HG03439 (cell line): ENCODE results near the gene SRGAP1.
"Not testable (repeated sequence)": the region's sequence is repeated elsewhere in the genome, so short reads cannot be mapped to it uniquely, and the experiment has no call there.

Experiments used
- ATAC-seq: cut with Tn5 transposase; IDR thresholded peaks from one replicate; pipeline ENCODE4 v1.9.1; 2021; ENCODE audit warnings: mild to moderate bottlenecking, moderate library complexity; ENCODE audit not compliant: unreplicated experiment

SRGAP1 gene

GRCh38 chr12:63865448-63865847, 20.9 kb downstream of the SRGAP1 start:
- ATAC-seq, result no peak

- no peak for ATAC-seq
These were observed 22.6 kb downstream of the SRGAP1 start for GRCh38 chr12:63867053-63867452.

- ATAC-seq, result no peak
These were observed 25.2 kb downstream of the SRGAP1 start for GRCh38 chr12:63869656-63870055.

DNA sequence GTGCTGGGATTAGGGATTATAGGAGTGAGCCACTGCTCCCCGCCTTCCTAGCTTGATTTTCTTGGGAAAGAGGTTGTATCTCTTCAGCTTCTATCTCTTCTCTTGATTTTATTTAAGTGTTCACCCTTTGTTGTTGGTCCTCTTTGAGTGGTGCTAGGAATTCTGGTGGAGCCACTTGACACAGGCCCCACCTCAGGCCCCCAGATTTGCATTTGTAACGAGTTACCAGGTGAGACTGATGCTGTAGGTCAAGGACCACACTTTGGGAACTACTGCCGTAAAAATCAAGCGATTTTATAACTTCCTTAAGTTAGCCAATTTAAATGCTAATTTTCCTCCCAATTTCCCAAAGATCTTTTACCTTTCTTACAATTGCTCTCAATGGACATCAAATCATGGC, 26.3 kb downstream of the SRGAP1 start:
- ATAC-seq, result no peak

- ATAC-seq, result no peak
These were observed 30.5 kb downstream of the SRGAP1 start for GRCh38 chr12:63874897-63875480.

DNA sequence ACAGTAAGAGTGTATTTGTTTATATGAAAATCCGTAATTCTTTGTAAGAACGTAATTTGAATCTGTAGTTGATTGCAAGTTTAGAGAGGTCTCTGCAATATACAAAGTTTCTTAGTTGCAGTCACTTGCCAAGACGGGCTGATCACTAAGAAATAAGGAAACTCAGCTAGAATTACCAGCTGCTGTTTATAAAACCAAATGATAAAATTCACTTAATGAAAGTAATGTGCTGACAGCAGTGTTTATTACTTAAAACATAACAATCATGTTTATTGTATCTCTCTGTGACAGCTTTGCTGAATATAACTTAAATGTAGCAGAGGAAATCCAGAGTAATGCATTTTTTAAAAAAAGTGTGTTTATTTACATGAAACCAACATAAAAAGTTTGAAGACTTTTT, 31.2 kb downstream of the SRGAP1 start:
- no peak for ATAC-seq

GRCh38 chr12:63876980-63877379, 32.5 kb downstream of the SRGAP1 start:
- ATAC-seq, result no peak

GRCh38 chr12:63877693-63878092, 33.2 kb downstream of the SRGAP1 start:
- no peak for ATAC-seq

GRCh38 chr12:63880235-63880634, 35.7 kb downstream of the SRGAP1 start:
- not testable (repeated sequence) for ATAC-seq

GRCh38 chr12:63880742-63881263, 36.3 kb downstream of the SRGAP1 start:
- ATAC-seq, result no peak

- ATAC-seq, result no peak
These were observed 38.3 kb downstream of the SRGAP1 start for GRCh38 chr12:63882844-63883243.

DNA sequence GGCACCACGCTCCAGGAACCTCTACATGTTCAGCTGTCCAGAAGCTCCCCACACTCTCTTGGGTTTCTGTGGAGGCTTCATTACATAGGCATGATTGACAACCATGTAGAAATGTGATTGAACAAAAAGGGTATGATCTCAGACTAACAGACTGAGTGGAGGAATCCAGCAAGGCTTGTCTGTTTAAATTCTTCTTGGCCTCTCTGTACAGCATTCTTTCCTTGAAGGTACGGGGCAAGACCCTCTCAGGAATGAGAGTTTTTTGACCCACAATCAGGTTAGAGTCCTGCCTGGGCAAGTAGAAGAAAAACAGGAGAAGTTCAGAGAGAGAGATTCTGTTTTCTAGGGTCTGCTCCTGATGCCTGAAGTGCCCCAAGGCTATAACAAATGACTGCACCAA, 40.9 kb downstream of the SRGAP1 start:
- no peak for ATAC-seq

- no peak for ATAC-seq
These were observed 44.6 kb downstream of the SRGAP1 start for GRCh38 chr12:63888908-63889635.

- ATAC-seq, result no peak
These were observed 45.4 kb downstream of the SRGAP1 start for GRCh38 chr12:63889721-63890509.

DNA sequence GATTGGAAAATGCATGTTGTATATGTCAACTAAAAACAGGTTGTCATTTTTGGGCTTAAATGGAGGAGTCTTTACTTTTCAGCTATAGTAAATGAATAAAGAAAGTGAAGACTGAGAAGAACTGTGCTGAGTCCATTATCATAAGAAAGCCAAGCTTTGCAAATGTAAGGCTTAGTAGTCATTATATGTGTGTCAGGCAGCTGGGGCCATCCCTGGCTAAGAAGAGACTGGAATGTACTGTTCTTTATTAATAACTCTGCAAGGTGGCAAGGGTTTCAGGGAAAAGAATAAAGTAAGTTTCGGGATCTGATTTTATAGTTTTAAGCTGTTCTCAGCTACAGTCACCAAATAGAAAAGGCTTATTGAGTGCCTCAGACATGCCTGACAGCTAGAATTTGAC, 48.7 kb downstream of the SRGAP1 start:
- no peak for ATAC-seq

DNA sequence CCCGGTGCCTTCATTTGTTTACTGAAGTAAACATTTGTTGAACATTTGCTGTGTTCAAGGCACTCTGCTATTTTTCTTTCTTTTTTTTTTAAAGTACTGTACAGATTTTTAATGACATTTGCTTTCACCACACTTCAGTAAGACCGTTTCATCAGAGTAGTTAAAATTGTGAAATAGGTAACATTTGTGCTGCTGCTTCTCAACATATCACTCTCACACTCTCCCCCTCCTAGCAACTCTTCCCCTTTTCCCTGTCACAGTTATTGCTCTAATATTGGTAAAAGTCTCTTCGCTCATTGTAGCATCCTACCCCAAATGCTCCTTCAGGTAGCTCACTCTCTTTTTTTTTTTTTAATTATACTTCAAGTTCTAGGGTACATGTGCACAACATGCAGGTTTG, 49.6 kb downstream of the SRGAP1 start:
- ATAC-seq, result no peak

DNA sequence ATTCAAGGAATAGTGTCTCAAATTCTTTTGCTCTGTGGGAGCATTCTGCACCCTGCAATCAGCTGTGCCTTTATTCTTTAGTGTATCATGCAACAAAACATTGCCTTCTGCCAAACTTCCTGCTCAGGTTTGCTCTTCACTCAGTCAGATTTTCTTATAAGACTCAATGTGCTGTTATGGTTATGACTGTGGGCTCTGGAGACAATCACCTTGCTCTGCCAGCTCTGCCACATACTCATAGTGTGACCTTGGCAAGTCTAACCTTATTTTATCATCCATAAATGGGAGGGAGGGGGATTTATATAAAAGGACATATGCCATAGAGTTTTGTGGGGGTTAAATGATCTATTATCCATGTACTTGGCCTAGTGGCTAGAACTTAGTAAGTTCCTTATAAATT, 51.3 kb downstream of the SRGAP1 start:
- ATAC-seq, result no peak

GRCh38 chr12:63897931-63898330, 53.4 kb downstream of the SRGAP1 start:
- ATAC-seq, result no peak

DNA sequence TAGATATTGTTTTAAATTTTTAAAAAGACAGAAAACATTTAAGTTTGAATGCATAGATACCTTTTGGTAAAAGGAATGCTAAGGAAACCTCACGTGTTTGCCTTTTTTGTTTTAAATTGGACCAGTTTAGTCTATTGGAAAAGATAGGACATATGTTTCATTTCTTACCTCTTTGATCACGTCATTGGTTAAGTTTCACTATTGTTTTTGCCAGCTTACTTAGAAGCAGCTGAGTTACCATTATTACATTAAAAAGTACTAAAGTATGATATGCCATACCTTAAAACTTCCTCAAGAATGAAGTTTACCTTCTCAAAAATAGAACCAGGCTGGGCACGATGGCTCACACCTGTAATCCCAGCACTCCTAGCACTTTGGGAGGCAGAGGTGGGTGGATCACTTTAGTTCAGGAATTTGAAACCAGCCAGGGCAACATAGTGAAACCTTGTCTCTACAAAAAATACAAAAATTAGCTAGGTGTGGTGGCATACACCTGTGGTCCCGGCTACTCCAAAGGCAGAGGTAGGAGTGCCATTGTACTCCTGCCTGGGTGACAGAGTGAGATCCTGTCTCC, 54.4 kb downstream of the SRGAP1 start:
- ATAC-seq, result no peak

- ATAC-seq, result no peak
These were observed 54.9 kb downstream of the SRGAP1 start for GRCh38 chr12:63899396-63899795.
